ENCODE measurements around the gene HSD11B2. TPM values are rescaled to one million over a fixed set of nuclear protein-coding genes. Genes with fewer than 3 reads are reported as not detected.

The HSD11B2 gene
- total and polyA plus RNA-seq, 2 donors (not counting 3 experiments of a cell fraction or from before 2014, with no cell fraction given) = 0.10 TPM; not detected in 1

- no peak overlapping the region for H3K4me2 ChIP-seq (ENCODE audit: insufficient read depth, low read length)
- ChIA-PET POLR2A (no interaction called here), CTCF (interaction anchor here (0.9 to 12.4 kb wide), 6 partner anchors 10 to 201 kb away, joined by 3 to 201 read pairs (median 4); partner anchors contain the start of genes ATP6V0D1 and HSD11B2)
- dilution Hi-C loops (cut with MboI; ENCODE audit: extremely low pct_ligation_motif_present, low sequenced_read_pairs) (no loop called here), intact Hi-C loops (cut with micrococcal nuclease) (no loop called here)
- peaks cover 17% of the 10 kb centered on the region for H3K4me1 ChIP-seq (ENCODE audit: control insufficient read depth, extremely low read depth, insufficient read depth, low read length)
- no TSS peak for BruUV-seq (replicated peaks)
- H3K4me3 ChIP-seq (replicated peaks in 1 of 3; ENCODE audit: insufficient read depth in 1 of 3, low read depth in 1 of 3, low read length in 3 of 3) = no peak overlapping the region
- peaks cover 0 to 5% of the 10 kb centered on the region in 2 experiments for H3K36me3 ChIP-seq (ENCODE audit: control insufficient read depth in 2 of 2, extremely low read depth in 1 of 2, insufficient read depth in 2 of 2, low read length in 2 of 2)
- no peaks in the 10 kb centered on the region for H3K9me1 ChIP-seq (replicated peaks; ENCODE audit: control insufficient read depth, extremely low read depth, insufficient read depth, low read length)
- H3K27me3 ChIP-seq (ENCODE audit: control insufficient read depth in 2 of 2, insufficient read depth in 2 of 2, low read length in 2 of 2) = no peaks in the 10 kb centered on the region
- no peak overlapping the region for H3K9ac ChIP-seq (replicated peaks; ENCODE audit: extremely low read depth, insufficient read depth, low read length)
- no peaks in the 10 kb centered on the region for H4K20me1 ChIP-seq (replicated peaks; ENCODE audit: control insufficient read depth, extremely low read depth, insufficient read depth, low read length)
- FAIRE-seq = no peak
- H3K9me3 ChIP-seq (replicated peaks; ENCODE audit: control insufficient read depth, insufficient read depth, low read length) = no peaks in the 10 kb centered on the region
- peaks cover 10% of the 10 kb centered on the region for H3K79me2 ChIP-seq (ENCODE audit: control insufficient read depth, insufficient read depth, low read length)
- TF ChIP-seq EZH2 (IDR thresholded peaks at IDR 0.05; ENCODE audit: borderline replicate concordance, low read depth, low read length, severe bottlenecking) (no peak), POLR2A (IDR thresholded peaks at IDR 0.05; ENCODE audit: low read depth, low read length) (no peak), MAX (IDR thresholded peaks at IDR 0.05; ENCODE audit: insufficient read depth, insufficient read length) (no peak), JUN (IDR thresholded peaks at IDR 0.05; ENCODE audit: borderline replicate concordance, insufficient read depth, insufficient read length, low read depth) (no peak), FOS (IDR thresholded peaks at IDR 0.05; ENCODE audit: borderline replicate concordance, insufficient read depth, low read length) (no peak), POLR2AphosphoS5 (IDR thresholded peaks at IDR 0.05; ENCODE audit: insufficient read depth, low read depth, low read length) (no peak), GATA2 (IDR thresholded peaks at IDR 0.05; ENCODE audit: insufficient read depth, insufficient read length, low read depth, low read length) (no peak), MYC (IDR thresholded peaks at IDR 0.05; ENCODE audit: low read depth, low read length) (no peak)
- TF ChIP-seq, protein P1, sequence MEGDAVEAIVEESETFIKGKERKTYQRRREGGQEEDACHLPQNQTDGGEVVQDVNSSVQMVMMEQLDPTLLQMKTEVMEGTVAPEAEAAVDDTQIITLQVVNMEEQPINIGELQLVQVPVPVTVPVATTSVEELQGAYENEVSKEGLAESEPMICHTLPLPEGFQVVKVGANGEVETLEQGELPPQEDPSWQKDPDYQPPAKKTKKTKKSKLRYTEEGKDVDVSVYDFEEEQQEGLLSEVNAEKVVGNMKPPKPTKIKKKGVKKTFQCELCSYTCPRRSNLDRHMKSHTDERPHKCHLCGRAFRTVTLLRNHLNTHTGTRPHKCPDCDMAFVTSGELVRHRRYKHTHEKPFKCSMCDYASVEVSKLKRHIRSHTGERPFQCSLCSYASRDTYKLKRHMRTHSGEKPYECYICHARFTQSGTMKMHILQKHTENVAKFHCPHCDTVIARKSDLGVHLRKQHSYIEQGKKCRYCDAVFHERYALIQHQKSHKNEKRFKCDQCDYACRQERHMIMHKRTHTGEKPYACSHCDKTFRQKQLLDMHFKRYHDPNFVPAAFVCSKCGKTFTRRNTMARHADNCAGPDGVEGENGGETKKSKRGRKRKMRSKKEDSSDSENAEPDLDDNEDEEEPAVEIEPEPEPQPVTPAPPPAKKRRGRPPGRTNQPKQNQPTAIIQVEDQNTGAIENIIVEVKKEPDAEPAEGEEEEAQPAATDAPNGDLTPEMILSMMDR (IDR thresholded peaks at IDR 0.05; ENCODE audit: extremely low read depth in 1 of 2, insufficient read depth in 1 of 2, low read depth in 1 of 2, low read length in 2 of 2) = no peak
- DNase-seq (ENCODE audit: low read depth, low spot score) = no peak
- H2AFZ ChIP-seq (ENCODE audit: low read depth, low read length) = no peak overlapping the region
- no peak overlapping the region for H3K27ac ChIP-seq (ENCODE audit: insufficient read depth, low read depth, low read length)
These were observed 30.8 kb downstream of the HSD11B2 start for GRCh38 chr16:67461600-67462278.
